ENCODE data around the gene TSPAN32.

GRCh38 chr11:2300290-2300935 lies 1.4 kb upstream of the TSPAN32 start:
- TF ChIP-seq SP1 (IDR thresholded peaks at IDR 0.05; ENCODE audit: low read depth) (no peak), YY1 (IDR thresholded peaks at IDR 0.05; ENCODE audit: extremely low read depth, insufficient replicate concordance, low read depth, low read length) (no peak), POLR2A (IDR thresholded peaks at IDR 0.05; ENCODE audit: borderline replicate concordance, extremely low read depth, insufficient read depth, insufficient read length) (no peak), EGR1 (IDR thresholded peaks at IDR 0.05; ENCODE audit: low read depth) (no peak), SRF (IDR thresholded peaks at IDR 0.05; ENCODE audit: low read depth) (no peak), SIN3A (IDR thresholded peaks at IDR 0.05; ENCODE audit: low read depth) (no peak), EZH2 (IDR thresholded peaks at IDR 0.05) (no peak)
- TF ChIP-seq, protein P1, sequence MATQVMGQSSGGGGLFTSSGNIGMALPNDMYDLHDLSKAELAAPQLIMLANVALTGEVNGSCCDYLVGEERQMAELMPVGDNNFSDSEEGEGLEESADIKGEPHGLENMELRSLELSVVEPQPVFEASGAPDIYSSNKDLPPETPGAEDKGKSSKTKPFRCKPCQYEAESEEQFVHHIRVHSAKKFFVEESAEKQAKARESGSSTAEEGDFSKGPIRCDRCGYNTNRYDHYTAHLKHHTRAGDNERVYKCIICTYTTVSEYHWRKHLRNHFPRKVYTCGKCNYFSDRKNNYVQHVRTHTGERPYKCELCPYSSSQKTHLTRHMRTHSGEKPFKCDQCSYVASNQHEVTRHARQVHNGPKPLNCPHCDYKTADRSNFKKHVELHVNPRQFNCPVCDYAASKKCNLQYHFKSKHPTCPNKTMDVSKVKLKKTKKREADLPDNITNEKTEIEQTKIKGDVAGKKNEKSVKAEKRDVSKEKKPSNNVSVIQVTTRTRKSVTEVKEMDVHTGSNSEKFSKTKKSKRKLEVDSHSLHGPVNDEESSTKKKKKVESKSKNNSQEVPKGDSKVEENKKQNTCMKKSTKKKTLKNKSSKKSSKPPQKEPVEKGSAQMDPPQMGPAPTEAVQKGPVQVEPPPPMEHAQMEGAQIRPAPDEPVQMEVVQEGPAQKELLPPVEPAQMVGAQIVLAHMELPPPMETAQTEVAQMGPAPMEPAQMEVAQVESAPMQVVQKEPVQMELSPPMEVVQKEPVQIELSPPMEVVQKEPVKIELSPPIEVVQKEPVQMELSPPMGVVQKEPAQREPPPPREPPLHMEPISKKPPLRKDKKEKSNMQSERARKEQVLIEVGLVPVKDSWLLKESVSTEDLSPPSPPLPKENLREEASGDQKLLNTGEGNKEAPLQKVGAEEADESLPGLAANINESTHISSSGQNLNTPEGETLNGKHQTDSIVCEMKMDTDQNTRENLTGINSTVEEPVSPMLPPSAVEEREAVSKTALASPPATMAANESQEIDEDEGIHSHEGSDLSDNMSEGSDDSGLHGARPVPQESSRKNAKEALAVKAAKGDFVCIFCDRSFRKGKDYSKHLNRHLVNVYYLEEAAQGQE (IDR thresholded peaks at IDR 0.05; ENCODE audit: low read depth) = no peak
- TF ChIP-seq, protein P2, sequence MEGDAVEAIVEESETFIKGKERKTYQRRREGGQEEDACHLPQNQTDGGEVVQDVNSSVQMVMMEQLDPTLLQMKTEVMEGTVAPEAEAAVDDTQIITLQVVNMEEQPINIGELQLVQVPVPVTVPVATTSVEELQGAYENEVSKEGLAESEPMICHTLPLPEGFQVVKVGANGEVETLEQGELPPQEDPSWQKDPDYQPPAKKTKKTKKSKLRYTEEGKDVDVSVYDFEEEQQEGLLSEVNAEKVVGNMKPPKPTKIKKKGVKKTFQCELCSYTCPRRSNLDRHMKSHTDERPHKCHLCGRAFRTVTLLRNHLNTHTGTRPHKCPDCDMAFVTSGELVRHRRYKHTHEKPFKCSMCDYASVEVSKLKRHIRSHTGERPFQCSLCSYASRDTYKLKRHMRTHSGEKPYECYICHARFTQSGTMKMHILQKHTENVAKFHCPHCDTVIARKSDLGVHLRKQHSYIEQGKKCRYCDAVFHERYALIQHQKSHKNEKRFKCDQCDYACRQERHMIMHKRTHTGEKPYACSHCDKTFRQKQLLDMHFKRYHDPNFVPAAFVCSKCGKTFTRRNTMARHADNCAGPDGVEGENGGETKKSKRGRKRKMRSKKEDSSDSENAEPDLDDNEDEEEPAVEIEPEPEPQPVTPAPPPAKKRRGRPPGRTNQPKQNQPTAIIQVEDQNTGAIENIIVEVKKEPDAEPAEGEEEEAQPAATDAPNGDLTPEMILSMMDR (IDR thresholded peaks at IDR 0.05 in 2 of 3, conservative IDR thresholded peaks at IDR 0.05 in 1 of 3; ENCODE audit: borderline replicate concordance in 1 of 3, insufficient read depth in 1 of 3, low read depth in 2 of 3, low read length in 2 of 3) = no peak

All from HCT116 (cell line).